HG03469 (cell line): ENCODE results near the gene ACTL6B.
"Not testable (repeated sequence)": the region's sequence is repeated elsewhere in the genome, so short reads cannot be mapped to it uniquely, and the experiment has no call there.

ENCODE experiments used
- ATAC-seq: cut with Tn5 transposase; IDR thresholded peaks from one replicate; pipeline ENCODE4 v1.9.1; 2021; ENCODE audit warnings: mild to moderate bottlenecking, moderate library complexity, moderate number of reproducible peaks; ENCODE audit not compliant: unreplicated experiment

Gene ACTL6B

DNA sequence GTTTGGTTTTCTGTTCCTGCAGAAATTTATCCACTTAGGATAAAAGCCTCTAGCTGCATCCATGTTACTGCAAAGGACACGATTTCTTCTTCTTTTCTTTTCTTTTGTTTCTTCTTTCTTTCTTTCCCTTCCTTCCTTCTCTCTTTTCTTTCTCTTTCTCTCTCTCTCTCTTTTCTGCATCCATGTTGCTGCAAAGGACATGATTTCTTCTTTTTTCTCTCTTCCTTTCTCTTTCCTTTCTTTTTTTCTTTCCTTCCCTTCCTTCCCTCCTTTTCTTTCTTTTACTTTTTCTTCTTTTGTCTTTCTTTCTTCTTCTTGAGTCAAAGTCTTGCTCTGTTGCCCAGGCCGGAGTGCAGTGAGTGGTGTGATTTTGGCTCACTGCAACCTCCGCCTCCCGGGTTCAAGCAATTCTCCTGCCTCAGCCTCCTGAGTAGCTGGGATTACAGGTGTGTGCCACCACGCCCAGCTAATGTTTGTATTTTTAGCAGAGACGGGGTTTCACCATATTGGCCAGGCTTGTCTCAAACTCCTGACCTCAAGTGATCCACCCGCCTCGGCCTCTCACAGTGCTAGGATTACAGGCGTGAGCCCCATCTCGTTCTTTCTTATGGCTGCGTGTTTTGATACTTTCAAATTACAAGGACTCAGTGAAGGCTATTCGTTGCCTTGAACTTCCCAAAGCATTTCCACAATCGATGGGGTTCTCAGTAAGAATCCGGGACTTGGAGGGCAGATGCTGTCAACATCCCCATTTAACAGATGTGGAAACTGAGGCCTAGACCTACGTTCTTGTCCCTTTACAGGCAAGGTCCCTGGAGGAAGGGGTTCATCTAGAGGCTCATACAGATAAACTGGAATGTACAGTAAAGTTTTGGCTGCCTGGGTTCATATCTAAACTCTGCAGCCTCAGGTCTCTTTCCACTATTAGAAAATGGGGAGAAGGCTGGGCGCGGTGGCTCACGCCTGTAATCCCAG, 15.4 kb upstream of the ACTL6B start:
- ATAC-seq = no peak

DNA sequence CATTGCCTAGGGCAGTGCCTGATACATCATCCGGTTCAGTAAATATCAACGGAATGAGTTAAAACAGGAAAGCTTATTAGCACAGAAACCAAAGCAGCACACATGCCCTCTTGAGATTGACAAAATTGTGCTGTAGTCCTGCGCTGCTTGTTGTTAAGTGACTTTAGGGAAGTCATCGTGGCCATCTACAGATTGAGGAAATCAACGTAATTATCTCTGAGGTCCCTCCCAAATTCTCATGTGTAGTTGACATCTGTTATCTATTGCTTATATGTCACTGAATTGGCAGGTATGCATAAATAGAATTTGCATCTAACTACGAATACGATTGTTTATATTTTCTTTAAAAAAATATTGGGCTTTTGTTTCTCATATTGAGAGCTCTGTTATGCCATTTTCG, 13.8 kb upstream of the ACTL6B start:
- ATAC-seq = no peak

DNA sequence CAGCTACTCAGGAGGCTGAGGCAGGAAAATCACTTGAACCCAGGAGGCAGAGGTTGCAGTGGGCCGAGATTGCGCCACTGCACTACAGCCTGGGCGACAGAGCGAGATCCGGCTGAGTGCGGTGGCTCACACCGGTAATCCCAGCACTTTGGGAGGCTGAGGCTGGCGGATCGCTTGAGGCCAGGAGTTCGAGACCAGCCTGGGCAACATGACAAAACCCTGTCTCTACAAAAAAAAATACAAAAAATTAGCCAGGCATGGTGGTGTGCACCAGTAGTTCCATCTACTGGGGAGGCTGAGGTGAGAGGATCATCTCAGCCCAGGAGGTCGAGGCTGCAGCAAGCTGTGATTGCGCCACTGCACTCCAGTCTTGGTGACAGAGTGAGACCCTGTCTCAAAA, 12.9 kb upstream of the ACTL6B start:
- not testable (repeated sequence) for ATAC-seq

DNA sequence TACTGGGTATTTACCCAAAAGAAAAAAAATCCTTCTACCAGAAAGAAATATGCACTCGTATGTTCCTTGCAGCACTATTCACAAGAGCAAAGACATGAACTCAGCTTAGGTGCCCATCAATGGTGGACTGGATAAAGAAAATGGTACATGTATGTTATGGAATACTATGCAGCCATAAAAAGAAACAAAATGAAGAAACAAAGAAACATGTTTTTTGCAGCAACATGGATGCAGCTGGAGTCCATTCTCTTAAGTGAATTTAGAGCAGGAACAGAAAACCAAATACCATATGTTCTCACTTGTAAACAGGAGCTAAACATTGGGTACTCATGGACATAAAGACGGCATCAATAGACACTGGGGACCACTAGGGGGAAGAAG, 11.8 kb upstream of the ACTL6B start:
- no peak for ATAC-seq

DNA sequence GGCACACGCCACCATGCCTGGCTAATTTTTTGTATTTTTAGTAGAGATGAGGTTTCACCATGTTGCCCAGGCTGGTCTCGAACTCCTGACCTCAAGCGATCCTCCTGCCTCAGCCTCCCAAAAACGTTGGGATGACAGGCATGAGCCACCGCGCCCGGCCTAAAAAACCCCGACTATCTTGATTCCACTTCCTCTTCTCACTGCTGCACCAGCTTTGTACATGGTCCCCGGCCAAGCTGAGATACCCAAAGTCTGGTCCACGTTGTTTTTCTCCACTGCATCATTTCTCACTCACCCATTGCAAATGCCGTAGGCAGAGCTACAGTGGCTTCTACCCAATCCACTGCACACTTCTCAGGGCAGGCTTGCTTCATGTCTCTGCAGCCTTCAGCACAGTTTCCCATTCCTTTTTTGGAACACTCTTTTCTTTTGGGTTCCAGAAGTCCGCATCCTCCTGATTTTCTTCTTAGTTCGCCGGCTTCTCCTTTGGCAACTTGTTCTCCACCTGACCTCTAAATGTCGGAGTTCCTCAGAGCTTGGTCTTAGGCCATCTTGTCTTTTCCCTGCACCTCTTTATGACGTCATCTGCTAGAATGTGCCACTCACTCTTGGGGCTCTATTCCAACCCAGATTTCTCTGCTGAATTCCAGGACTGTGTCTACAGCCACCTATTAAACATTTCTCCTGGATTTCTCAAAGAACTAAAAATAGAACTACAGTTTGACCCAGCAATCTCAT, 11.3 kb upstream of the ACTL6B start:
- no peak for ATAC-seq

DNA sequence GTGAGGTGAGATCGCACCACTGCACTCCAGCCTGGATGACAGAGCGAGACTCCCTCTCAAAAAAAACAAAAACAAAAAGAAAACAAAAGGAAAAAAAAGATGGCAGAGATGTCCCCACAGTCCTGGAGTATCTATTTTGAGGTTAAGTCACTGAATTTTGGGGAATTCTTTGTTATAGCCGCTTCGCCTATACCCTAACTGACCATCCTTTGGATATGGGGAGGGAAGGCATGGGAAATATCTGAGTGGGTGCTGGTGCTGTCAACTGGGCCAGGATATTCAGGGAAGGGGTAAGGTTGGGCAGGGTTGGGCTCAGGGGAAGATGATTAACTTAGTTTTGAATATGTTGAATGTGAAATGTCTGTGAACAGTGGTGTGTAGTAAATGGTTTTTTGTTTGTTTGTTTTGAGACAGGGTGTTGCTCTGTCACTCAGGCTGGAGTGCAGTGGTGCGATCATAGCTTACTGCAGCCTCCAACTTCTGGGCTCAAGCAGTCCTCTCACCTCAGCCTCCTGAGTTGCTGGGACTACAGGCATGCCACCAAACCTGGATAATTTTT, 9.0 kb upstream of the ACTL6B start:
- ATAC-seq = no peak

DNA sequence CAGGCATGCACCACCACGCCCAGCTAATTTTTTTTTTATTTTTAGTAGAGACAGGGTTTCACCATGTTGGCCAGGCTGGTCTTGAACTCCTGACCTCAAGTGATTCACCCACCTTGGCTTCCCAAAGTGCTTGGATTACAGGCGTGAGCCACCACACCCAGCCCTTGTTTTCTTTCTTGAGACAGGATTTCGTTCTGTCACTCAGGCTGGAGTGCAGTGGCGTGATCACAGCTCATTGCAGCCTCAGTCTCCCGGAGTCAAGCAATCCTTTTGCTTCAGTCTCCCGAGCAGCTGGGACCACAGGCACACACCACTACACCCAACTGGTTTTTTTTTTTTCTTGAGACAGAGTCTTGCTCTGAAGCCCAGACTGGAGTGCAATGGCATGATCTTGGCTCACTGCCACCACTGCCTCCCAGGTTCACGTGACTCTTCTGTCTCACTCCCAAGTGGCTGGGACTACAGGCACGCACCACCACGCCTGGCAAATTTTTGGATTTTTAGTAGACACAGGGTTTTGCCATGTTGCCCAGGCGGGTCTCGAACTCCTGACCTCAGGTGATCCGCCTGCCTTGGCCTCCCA, 6.0 kb upstream of the ACTL6B start:
- ATAC-seq = not testable (repeated sequence)

DNA sequence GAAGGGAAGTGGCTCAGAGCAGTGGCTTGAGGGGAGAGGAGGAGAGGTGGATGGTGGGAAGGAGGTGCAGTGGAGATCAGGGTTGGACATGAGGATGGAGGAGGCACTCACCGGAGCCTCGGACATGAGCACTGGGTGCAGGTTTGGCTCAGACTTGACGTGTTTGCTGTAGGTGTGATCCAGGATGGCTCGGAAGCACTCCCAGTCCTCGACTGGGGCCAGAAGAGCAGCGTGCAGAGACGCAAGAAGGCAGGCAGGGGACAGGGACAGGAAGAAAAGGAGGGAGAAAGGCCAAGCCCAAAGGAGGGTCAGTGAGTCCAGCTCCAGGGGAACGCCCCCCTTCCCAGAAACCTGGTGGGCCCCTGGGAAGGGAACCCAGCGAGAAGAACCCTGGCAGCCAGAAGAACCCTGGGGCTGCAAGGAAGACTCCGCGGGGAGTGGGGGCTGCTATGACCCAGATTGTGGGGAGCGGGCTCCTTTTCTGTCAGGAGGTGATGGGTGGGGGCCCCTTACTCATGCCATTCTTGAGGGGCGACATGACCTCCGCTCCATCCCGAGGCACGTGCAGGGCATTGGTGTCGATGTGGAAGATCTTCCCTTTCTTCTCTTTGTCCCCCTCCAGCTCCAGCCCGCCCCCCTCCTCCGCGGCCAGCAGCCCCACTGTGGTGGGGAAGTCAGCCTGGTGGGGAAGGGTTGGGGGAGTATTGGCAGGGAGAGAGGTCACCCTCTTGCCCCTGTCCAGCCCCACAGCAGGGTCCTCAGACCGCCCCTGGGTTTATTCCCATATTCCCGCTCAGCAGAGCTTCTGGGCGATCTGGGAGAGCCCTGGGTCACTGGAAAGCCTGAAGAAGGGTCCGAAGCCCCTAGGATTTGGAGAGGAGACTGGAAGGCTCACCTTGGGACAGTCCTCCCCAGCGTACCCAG, 1.1 kb downstream of the ACTL6B start:
- no peak for ATAC-seq

DNA sequence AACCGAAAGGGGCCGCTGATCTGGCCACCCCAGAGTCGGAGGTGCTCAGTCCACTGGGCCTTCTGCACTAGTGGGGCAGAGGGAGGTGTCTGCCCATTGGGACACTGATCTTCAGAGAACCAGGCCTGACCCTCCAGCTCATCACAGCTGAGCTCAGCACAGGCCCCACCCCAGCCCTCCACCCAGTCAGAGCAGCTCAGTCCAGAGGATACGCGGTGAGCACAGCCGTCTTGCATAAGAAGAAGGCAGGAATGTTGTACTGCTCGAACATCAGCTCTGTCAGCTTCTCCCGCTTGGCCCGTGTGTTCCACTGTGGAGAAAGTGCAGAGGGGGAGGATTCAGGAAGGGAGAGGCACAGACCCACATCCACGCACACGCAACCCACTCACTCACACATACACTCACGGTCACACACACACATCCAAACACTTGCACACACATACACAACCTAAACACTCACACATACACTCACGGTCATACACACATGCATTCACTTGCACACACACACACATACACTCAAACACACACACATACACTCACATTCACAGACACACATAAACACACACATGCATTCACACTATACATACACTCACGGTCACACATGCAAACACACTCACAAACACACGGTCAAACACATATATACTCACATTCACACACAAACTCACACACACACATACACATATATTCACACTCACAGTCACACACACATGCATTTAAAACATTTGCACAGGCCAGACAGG, 6.3 kb downstream of the ACTL6B start:
- ATAC-seq = no peak

DNA sequence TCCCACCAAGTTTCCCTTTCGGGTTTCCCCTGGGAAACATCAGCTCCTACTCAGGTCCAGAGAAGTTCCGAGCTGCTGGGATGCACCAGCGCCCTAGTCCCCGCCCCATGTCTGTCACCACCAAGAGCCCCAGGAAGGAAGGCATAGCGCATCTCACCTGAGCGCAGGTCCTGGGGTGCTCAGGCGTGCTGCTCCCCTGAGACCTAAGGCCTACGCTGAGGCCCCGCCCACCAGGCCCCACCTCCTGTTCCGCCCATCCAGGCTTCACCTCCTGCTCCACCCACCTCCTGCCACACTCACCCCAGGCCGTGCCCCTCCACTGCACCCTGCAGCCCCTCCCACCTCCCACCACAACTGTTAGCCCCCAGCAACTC, 13.7 kb downstream of the ACTL6B start:
- no peak for ATAC-seq

DNA sequence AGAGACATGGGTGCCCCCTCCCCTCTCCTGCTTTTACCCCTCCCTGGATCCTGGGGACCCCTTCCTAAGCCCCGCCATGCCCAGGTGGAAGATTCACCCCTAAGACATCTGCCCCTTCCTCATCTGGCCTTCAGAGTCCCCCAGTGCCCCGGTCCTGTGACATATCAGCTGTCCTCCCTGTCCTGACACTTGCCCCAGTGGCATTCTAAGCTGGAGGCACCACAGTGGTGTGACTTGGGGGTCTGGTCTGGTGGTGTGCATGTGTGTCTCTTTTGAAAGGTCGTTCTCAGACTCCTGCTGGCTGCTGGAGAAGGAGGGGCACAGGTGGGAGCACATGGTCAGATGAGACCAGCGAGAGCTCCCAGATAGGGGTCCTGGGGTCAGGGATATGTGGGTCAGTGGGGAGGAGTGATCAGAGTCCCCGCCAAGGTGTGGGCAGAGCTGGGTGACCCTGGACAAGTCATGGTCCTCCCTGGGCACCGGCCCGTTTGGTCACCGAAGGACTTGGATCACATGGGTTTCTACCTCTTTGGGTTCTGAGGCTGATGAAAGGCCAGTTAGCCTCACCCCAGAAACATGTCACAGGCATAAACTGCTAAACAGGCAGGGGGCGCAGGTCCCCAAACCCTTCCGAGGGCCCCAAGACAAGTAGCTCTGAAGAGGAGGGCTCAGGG, 14.3 kb downstream of the ACTL6B start:
- ATAC-seq = no peak

DNA sequence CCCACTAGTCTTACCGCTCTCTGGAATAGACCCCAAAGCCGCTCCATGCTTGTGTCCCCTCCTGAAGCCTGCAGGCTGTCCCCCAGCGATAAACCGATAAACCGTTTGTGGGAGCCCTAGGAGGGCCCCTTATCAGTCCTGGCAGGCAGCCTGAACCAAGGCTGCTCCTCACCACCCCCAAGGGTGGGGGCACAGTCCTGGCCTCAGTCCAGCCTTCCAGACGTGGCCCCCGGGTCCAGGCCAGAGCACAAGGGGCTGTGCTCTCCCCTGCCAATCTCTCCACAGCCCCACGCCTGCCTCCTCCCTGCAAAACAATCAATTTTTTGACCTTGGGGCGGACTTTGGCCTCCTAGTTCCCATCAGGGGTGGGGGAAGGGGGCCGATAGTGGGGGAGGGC, 14.8 kb downstream of the ACTL6B start, which contains the start of gene TFR2:
TFR2 (minus strand) TSS at position 90 of the 397 bp plus-strand sequence; CDS start at position 47, 43 bp downstream.
- no peak for ATAC-seq

DNA sequence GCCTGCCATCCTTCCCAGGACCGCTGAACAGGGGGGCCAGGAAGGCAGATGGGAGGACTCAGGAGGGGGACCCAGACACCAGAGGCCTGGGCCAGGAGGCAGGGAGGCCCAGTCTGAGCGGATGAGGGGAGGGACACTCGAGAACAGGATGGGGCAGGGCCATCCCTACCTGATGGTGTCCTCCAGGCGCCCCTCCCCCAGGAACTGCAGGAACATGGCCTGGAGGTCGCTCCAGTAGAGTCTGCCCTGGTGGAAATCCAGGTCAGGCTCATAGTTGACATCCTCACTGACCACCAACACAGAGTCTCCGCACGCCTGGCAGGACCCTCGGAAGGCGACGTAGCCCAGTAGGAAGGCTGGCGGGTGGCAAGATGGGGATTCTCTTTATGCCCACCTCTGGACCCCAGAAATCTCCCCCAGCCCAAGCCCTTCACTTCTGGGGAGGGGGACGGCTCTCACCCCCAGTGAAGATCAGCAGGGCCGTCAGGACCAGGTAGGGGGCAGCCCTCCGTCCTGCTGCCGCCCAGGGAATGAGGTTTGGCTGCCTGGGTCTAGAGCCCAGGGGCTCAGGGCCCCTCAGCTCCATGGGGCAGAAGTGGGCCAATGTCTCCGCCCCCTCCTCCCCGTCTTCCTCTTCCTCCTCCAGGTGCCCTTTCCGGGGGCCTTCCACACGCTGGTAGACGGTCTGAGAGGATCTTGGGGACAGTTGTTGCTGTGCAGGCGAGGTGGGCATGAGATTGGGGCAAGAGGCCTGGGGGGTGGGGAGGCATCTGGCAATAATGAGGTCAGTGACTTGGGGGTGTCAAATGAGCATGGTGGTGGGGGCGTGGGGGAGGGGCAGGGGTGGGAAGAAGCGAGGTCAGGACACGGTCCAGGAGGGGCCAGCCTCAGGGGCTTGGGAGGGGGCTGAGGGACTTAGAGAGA, 15.5 kb downstream of the ACTL6B start:
- no peak for ATAC-seq

DNA sequence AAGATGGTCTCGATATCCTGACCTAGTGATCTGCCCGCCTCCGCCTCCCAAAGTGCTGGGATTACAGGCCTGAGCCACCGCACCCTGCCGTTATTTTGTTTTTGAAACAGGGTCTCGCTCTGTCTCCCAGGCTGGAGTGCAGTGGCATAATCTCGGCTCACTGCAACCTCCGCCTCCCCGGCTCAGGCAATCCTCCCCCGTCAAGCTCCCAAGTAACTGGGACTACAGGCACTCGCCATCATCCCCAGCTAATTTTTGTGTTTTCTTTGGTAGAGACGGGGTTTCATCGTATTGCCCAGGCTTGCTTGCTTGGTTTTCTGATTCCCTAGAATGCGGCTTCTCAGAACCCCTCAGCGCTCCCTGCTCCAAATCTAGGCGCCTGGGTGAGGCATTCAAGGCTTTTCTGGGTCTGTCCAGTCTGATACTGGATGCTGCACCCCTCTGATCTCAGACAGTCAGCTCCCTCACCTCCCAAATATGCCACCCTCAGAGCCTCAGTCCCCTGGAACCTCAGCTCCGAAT, 16.2 kb downstream of the ACTL6B start:
- no peak for ATAC-seq

DNA sequence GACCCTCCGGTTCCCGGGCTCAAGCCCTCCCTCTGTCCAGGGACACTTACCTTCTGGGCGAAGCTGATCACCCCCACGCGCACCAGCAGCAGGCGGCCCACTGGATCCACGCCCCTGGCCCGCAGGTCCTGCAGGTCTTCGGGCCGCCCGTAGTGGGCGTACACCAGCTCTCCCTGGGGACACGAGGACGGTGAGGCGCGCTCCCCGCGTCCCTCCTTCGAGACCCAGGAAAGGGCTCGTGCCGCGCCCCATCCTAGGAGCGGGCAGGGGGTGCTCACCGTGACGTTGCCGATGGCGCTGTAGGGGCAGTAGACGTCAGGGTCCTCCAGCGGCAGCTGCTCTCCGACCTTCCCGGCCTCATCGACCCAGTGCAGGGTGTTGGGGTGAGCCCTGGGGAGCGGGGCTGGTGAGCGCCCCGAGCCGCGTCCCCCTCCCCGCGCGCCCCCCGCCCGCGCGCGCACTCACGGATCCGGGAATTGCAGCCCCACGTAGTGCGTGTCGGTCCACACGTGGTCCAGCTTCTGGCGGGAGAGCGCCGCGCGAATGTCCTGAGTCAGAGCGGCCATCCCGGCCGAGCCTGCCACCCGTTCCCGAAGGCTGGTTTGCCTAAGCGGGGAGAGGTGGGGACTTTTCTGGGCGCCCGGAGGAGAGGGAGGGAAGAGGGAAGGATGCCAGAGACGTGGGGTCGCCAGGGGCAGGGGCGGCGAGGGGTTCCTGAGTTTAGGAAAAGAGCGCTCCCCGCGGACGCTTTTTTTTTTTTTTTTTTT, 23.1 kb downstream of the ACTL6B start:
- ATAC-seq = no peak

DNA sequence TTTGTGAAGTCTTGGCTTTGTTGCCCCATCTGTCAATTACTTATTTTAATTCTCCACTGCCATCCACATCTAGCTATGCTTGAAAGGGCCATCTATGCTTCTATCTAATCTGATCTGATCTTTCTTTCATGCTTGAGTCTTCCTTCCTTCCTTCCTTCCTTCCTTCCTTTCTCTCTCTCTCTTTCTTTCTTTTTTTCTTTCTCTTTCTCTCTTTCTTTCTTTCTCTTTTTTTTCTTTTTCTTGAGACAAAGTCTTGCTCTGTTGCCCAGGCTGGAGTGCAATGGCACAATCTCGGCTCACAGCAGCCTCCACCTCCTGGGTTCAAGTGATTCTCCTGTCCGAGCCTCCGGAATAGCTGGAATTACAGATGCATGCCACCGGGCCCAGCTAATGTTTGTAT, 26.2 kb downstream of the ACTL6B start:
- ATAC-seq = no peak

DNA sequence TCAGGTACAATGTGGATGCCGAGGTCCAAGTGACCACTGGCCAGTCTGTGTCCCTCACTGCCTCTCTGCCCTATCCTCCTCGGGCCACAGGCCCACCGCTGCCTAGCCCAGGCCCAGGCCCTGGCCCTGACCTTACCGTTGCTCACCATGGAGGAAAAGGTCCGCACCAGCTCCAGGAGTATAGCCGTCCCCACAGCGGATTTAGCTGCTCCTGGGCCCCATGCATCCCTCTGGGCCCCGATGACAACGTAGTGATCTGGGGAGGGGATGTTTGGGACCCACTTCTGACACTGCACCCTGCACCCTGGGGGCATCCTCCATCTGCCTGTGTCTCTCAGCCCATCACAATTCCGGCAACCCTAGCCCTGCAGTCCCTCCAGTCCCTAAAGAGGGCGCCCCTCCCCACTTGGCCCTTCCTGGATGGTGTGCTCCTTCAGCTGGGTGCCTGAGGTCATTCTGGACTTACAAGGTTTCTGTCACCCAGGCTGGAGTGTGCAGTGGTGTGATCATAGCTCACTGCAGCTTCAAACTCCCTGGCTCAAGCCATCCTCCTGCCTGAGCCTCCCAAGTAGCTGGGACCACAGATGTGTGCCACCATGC, 27.0 kb downstream of the ACTL6B start:
- no peak for ATAC-seq
